Ovary (tissue), 9 donors: ENCODE measurements around the gene PARP16. TPM values are rescaled to one million over a fixed set of nuclear protein-coding genes. Genes with fewer than 3 reads are reported as not detected.

Experiments used
- DNase-seq, 5 donors: peaks; one replicate each; pipeline ENCODE4 v3.0.0-alpha.2; 2019 to 2020
- H3K27ac ChIP-seq, 2 donors: fragments of 200-600 bp; one replicate each; pipeline versions ENCODE4 v1.5.1 to v1.8.0; 2019 to 2022
- H3K27me3 ChIP-seq: fragments of 200-600 bp; one replicate; pipeline ENCODE4 v1.8.0; 2022
- H3K36me3 ChIP-seq: fragments of 200-600 bp; sonication (generic); one replicate; pipeline ENCODE4 v1.5.1; 2019
- H3K4me1 ChIP-seq: one replicate; pipeline ENCODE4 v1.8.1; 2013; ENCODE audit warnings: mild to moderate bottlenecking, moderate library complexity; ENCODE audit not compliant: insufficient read depth
- H3K4me3 ChIP-seq: fragments of 200-600 bp; sonication (generic); one replicate; pipeline ENCODE4 v1.5.1; 2017
- H3K9me3 ChIP-seq, 2 donors: fragments of 200-600 bp in 1 of 2; sonication (generic) in 1 of 2; one replicate each; pipeline versions ENCODE4 v1.5.1 to v1.8.1; 2013 to 2019; ENCODE audit warnings: mild to moderate bottlenecking in 1 of 2, moderate library complexity in 1 of 2
- CTCF ChIP-seq, 3 donors: fragments of 450-650 bp in 2 of 3; fragments of 200-600 bp in 1 of 3; IDR thresholded peaks; one replicate each; pipeline versions ENCODE4 v1.5.1 to v1.8.0; 2016 to 2022; ENCODE audit warnings: antibody characterized with exemption in 3 of 3, mild to moderate bottlenecking in 1 of 3
- EP300 ChIP-seq: sonication (generic); formaldehyde crosslinking; IDR thresholded peaks from one replicate; pipeline ENCODE4 v1.6.1; 2017; ENCODE audit warnings: antibody characterized with exemption
- POLR2A ChIP-seq: fragments of 450-650 bp; IDR thresholded peaks from one replicate; pipeline ENCODE4 v1.6.1; 2017; ENCODE audit warnings: antibody characterized with exemption, mild to moderate bottlenecking, moderate library complexity
- WGBS, 3 donors: extraction: QIAGEN DNeasy Blood & Tissue Kit in 1 of 3; methylation state at CpG; one replicate each; pipeline versions ENCODE4 v1.1.5 to v1.1.7; 2013 to 2017; 5-methylcytosine and 5-hydroxymethylcytosine counted together
- intact Hi-C, 4 donors: fragments of 100-400 bp; cut with DNase I; formaldehyde crosslinking; loops; one replicate each; pipeline versions ENCODE4 v1.11.0 to v1.15.1; 2022 to 2023
- polyA plus RNA-seq, 2 donors: library from polyadenylated mRNA; stranded (reverse); fragments of 200-250 nt in 1 of 2; fragments of 350-450 nt in 1 of 2; fragmentation: Illumina TruSeq in 1 of 2; extraction: RNeasy Lipid Tissue Mini Kit (QIAGEN cat#74804) in 1 of 2; gene quantifications; one replicate each; pipeline ENCODE4 v1.2.3, GENCODE V29; 2013 to 2014
- total RNA-seq, 7 donors: library from RNA; depleted of rRNA in 2 of 7; stranded (reverse); fragments of >200 nt in 2 of 7; fragmentation: NEBNext Ultra II Directional in 3 of 7; extraction: Animal tissue kit (Norgen Biotek cat#: 25700) in 3 of 7; gene quantifications; one replicate each; pipeline versions ENCODE4 v1.1.0 to v1.2.4, GENCODE V29; 2016 to 2023
- donor health status: DM: no; HTN: no; CAD: no; lungs with moderate emphysema.
- donor health status: DM: no; HTN: no; CAD: no.
- donor health status: Bipolar disorder and iron deficiency.
- donor health status: DM: yes; HTN: yes; CAD: no.
- donor health status: DM: no; HTN: no; CAD: no.
- donor health status: DM: yes; HTN: yes; CAD: no.

PARP16 gene
- total and polyA plus RNA-seq, 9 donors = 8.8 to 20.2 (median 13.4) TPM

- WGBS, 3 donors = 17 to 25% (median 24%) methylated on average over 6 of the region's 6 CpGs
- Histone ChIP-seq H3K4me3 (no peak overlapping the region), H3K27me3 (no peaks in the 10 kb centered on the region)
Observed at GRCh38 chr15:65211482-65211982, 75.2 kb downstream of the PARP16 start.

DNA sequence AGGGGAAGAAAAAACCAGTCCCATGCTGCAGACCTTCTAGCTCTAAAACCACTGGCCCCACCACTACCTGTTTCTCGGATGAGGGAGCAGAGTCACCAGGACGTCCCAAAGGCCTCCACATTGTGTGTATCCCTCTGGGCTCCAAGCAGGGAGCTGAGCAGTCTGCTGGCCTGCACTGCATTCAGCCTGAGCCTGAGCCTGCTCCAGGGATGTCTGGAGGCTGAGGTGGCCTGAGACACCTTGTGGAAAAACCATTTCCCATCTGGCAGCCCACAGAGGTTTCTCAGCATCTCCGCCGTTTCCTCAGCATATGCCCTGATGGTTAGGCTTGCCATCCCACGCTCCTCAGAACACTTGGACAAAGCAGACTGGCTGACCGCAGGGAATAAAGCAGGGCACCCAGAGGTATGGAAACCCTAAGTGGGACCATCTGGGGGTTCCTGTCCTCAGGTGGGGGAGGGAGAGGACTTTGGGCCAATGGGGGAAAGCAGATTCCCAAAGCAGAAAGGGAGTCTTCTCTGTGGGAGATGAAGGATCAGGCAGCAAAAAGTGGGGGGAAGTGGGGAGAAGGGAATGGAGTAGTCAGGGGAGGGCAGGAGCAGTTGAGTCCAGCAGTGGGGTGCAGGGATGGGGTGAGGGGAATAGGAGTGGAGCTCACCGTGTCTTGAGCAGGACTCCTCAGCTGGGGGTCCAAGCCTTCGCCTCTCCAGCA lies 75.8 kb downstream of the PARP16 start, which contains the start of gene CILP:
CILP (minus strand) TSS at position 704 of the 712 bp plus-strand sequence. CDS start 1,718 bp downstream, outside the sequence.
- intact Hi-C loops = no loop called here
- no peak for DNase-seq
- peak within 1 kb of the TSS in 1 of 2 donors; percentile 6 for H3K27ac ChIP-seq
- no peaks in the 10 kb centered on the region for H3K27me3 ChIP-seq
- H3K9me3 ChIP-seq = no peaks in the 10 kb centered on the region
- WGBS, 3 donors = 64 to 67% (median 65%) methylated on average over 8 of the region's 8 CpGs
- H3K4me3 ChIP-seq = no peak within 1 kb of the TSS
- peaks cover 18% of the 10 kb centered on the region for H3K4me1 ChIP-seq
- H3K36me3 ChIP-seq = no peaks in the 10 kb centered on the region
- TF ChIP-seq EP300 = no peak
- no peak for TF ChIP-seq CTCF (IDR thresholded peaks at IDR 0.05)
- TF ChIP-seq POLR2A = no peak

More at GRCh38 chr15:65211482-65211982, 75.2 kb downstream of the PARP16 start:
- peak; percentile 59 to 82 (median 74) for DNase-seq
- intact Hi-C loops = no loop called here
- no peak overlapping the region for H3K27ac ChIP-seq
- no peak for TF ChIP-seq POLR2A
- TF ChIP-seq EP300 = no peak
- TF ChIP-seq CTCF (IDR thresholded peaks at IDR 0.05) = no peak
- H3K36me3 ChIP-seq = no peaks in the 10 kb centered on the region
- peaks cover 18% of the 10 kb centered on the region for H3K4me1 ChIP-seq
- H3K9me3 ChIP-seq = no peaks in the 10 kb centered on the region

DNA sequence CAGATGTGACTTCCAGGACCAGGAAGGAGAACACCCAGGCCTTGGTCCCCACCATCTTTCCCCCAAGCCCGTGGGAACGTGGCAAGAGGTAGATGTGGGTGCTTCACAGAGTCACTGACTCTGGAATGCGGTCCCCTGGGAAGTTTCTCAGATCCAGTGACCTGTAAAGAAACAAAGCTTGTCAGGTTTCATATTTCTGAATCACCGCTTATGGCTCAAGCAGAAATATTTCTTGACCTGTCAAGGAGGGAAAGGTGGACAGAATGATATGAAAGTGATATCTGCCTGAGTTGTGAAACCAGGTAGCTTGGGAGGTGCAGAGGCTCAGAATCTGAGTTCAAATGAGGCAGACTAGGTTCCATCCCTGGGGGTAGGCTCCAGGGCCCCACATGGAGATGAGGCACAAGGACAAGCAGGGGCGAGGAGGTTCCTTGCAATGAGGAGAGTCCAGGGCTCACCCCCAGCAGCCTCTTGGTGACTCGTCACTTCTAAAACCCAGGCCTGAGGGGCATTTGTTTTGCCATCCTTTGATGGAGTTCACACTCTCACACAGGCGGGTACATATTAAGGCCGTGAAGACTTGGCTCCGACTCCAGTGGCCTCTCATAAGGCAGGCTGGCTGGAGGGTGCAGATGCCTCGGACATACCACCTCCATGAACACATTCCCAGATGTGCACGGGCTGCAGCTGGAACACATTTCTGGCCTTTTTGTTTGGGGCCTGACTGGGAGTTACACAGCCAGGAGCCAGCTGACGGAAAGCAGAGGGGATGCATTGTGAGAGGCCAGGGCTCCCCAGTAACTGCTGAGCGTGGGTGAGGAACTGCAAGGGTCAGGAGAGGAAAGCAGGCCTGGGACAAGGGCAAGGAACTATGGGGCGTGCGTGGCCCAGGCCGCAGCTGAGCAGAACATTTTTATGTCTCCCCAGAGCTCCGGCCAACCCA lies 76.7 kb downstream of the PARP16 start:
- H3K9me3 ChIP-seq = no peaks in the 10 kb centered on the region
- intact Hi-C loops = no loop called here
- 66 to 77% (median 72%) methylated on average over 17 of the region's 17 CpGs for WGBS, 3 donors
- no peak for TF ChIP-seq POLR2A
- no peak for TF ChIP-seq EP300
- TF ChIP-seq CTCF (IDR thresholded peaks at IDR 0.05) = no peak
- H3K4me3 ChIP-seq = no peak overlapping the region
- H3K36me3 ChIP-seq = no peaks in the 10 kb centered on the region
- peaks cover 18% of the 10 kb centered on the region for H3K4me1 ChIP-seq
- no peak for DNase-seq
- H3K27me3 ChIP-seq = no peaks in the 10 kb centered on the region
- peak overlapping the region in 1 of 2 donors; percentile 6 for H3K27ac ChIP-seq

- no peaks in the 10 kb centered on the region for H3K9me3 ChIP-seq
- H3K27me3 ChIP-seq = no peaks in the 10 kb centered on the region
- TF ChIP-seq POLR2A = no peak
- TF ChIP-seq CTCF (IDR thresholded peaks at IDR 0.05) = no peak
- no peak for DNase-seq
- H3K27ac ChIP-seq = no peak overlapping the region
- 96 to 100% (median 98%) methylated on average over 2 of the region's 2 CpGs for WGBS, 3 donors
- no peak overlapping the region for H3K4me3 ChIP-seq
- H3K4me1 ChIP-seq = peaks cover 12% of the 10 kb centered on the region
- no peaks in the 10 kb centered on the region for H3K36me3 ChIP-seq
- intact Hi-C loops = no loop called here
Observed at GRCh38 chr15:65208647-65209046, 78.0 kb downstream of the PARP16 start.
